Measurements from ENCODE around the gene PRPF39. TPM values are rescaled to one million over a fixed set of nuclear protein-coding genes. Genes with fewer than 3 reads are reported as not detected.

The PRPF39 gene, protein sequence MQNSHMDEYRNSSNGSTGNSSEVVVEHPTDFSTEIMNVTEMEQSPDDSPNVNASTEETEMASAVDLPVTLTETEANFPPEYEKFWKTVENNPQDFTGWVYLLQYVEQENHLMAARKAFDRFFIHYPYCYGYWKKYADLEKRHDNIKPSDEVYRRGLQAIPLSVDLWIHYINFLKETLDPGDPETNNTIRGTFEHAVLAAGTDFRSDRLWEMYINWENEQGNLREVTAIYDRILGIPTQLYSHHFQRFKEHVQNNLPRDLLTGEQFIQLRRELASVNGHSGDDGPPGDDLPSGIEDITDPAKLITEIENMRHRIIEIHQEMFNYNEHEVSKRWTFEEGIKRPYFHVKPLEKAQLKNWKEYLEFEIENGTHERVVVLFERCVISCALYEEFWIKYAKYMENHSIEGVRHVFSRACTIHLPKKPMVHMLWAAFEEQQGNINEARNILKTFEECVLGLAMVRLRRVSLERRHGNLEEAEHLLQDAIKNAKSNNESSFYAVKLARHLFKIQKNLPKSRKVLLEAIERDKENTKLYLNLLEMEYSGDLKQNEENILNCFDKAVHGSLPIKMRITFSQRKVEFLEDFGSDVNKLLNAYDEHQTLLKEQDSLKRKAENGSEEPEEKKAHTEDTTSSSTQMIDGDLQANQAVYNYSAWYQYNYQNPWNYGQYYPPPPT
- 43.2 TPM for total RNA-seq

DNA sequence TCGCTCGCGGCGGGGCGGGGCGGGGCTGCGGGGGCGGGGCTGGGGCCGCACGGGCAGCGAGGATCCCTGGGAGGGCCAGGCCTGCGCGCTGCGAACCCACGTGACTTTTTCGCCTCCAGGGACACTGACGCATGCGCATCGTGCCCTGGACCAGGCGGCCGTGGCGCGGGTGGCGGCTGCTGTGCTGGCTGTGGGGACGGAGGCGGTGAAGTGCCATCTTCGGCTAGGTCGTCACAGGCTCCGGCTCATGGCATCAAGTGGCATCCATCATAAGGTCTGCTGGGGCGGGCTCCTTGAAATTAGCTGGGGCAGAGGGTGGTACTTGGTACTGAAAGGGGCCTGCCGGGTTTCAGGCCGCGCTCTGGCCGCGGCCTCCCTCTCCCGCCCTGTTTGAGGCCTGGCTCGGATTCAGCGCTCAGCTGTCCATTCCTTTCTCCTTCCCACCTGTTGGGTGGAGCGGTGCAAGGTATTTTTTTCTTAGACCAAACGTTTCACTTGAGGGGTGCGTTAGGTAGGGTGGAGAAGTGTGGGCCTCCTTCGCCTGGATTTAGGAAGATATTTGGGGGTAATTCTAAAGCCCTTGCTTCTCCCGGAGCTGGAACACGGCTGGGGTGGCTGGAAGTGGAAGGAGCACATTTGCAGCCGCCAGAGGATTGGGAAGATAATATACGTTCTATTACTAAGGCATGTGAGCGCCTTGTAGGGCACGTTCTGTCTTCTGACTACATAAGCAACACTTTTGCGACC is at the start of gene PRPF39:
TSS of gene PRPF39 (plus strand) at position 141 of the 747 bp plus-strand sequence. CDS start 11,124 bp downstream, outside the sequence.
- DNase-seq (ENCODE audit: low spot score in 2 of 2), result peak; percentile 72 to 96
- intact Hi-C loops (cut with DNase I), result loop anchor here (1.0 to 5.0 kb wide), 3 partner anchors 50 to 187 kb away; partner anchors contain the start of genes FKBP3 and TOGARAM1
- Histone ChIP-seq H3K27me3 (no peaks in the 10 kb centered on the region), H3K4me1 (peaks cover 0 to 14% of the 10 kb centered on the region in 2 donors), H3K36me3 (no peaks in the 10 kb centered on the region), H3K4me3 (peak within 1 kb of the TSS; percentile 83 to 94), H3K27ac (peak within 1 kb of the TSS; percentile 71 to 80), H3K9me3 (no peaks in the 10 kb centered on the region)
- TF ChIP-seq, protein P1, sequence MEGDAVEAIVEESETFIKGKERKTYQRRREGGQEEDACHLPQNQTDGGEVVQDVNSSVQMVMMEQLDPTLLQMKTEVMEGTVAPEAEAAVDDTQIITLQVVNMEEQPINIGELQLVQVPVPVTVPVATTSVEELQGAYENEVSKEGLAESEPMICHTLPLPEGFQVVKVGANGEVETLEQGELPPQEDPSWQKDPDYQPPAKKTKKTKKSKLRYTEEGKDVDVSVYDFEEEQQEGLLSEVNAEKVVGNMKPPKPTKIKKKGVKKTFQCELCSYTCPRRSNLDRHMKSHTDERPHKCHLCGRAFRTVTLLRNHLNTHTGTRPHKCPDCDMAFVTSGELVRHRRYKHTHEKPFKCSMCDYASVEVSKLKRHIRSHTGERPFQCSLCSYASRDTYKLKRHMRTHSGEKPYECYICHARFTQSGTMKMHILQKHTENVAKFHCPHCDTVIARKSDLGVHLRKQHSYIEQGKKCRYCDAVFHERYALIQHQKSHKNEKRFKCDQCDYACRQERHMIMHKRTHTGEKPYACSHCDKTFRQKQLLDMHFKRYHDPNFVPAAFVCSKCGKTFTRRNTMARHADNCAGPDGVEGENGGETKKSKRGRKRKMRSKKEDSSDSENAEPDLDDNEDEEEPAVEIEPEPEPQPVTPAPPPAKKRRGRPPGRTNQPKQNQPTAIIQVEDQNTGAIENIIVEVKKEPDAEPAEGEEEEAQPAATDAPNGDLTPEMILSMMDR (IDR thresholded peaks at IDR 0.05), result no peak

DNA sequence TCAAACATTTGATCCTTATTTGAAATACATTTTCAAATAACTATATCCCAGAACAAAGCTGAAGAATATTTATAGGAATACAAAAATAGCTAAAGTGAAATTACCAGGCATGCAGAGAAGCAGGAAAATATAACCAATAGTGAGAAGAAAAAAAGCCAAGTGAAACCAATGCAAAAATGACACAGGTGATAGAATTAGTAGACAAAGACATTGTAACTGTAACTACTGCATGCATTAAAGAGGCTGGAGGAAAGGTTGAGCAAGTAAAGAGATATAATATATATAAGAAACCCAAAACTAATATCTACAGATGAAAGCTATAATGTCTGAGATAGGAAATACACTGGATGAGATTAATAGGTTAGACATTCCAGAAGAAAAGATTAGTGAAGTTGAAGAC is 49.2 kb upstream of the PRPF39 start:
- Histone ChIP-seq H3K27me3 (no peaks in the 10 kb centered on the region), H3K27ac (no peak overlapping the region), H3K4me3 (no peak overlapping the region), H3K36me3 (peaks cover 8 to 55% of the 10 kb centered on the region in 2 donors), H3K4me1 (no peaks in the 10 kb centered on the region), H3K9me3 (no peaks in the 10 kb centered on the region)
- intact Hi-C loops (cut with DNase I), result no loop called here
- DNase-seq (ENCODE audit: low spot score in 2 of 2), result no peak
- TF ChIP-seq, protein P1 (IDR thresholded peaks at IDR 0.05), result no peak

DNA sequence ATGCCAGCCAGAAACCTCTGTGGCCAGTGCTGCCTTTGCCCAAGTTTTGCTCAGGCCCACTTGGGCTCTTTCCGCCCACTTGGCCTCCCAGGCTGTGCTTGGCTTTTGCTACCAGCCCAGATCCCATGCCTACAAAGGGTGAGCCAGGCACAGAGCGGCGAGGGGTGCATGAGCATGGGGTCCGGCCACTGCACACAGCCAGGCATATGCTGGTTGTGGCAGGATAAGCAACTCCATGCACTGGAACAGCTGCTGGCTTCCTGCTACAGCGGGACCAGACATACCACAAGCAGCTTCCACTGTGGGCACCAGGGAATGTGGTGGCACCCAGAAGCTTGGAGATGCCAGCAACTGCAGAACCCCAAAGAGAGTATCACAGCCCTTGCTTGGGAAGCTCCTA is 45.7 kb upstream of the PRPF39 start:
- no peaks in the 10 kb centered on the region for H3K9me3 ChIP-seq
- TF ChIP-seq, protein P1 (IDR thresholded peaks at IDR 0.05), result no peak
- intact Hi-C loops (cut with DNase I), result no loop called here
- H3K27me3 ChIP-seq, result no peaks in the 10 kb centered on the region
- H3K4me1 ChIP-seq, result no peaks in the 10 kb centered on the region
- DNase-seq (ENCODE audit: low spot score in 2 of 2), result no peak
- H3K36me3 ChIP-seq, result peaks cover 8 to 26% of the 10 kb centered on the region in 2 donors
- H3K4me3 ChIP-seq, result no peak overlapping the region
- no peak overlapping the region for H3K27ac ChIP-seq

DNA sequence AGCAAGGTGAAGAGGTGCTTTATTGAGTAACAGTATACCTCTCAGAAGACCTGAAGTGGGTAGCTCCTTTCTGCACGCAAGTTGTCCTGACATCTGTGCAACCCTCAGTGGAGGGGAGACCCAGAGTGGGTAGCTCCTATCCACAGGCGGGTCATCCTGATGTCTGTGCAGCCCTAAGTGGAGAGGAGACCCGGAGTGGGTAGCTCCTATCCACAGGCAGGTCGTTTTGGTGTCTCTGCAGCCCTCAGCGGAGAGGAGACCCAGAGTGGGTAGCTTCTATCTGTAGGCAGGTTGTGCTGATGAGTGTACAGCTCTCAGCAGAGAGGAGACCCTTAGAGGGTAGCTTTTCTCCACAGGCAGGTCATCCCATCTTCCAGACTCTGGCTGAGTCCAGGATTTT is 45.1 kb upstream of the PRPF39 start:
- no peak overlapping the region for H3K27ac ChIP-seq
- peaks cover 8 to 26% of the 10 kb centered on the region in 2 donors for H3K36me3 ChIP-seq
- no peaks in the 10 kb centered on the region for H3K9me3 ChIP-seq
- no peaks in the 10 kb centered on the region for H3K4me1 ChIP-seq
- DNase-seq (ENCODE audit: low spot score in 2 of 2), result no peak
- intact Hi-C loops (cut with DNase I), result no loop called here
- TF ChIP-seq, protein P1 (IDR thresholded peaks at IDR 0.05), result no peak
- no peak overlapping the region for H3K4me3 ChIP-seq
- H3K27me3 ChIP-seq, result no peaks in the 10 kb centered on the region

DNA sequence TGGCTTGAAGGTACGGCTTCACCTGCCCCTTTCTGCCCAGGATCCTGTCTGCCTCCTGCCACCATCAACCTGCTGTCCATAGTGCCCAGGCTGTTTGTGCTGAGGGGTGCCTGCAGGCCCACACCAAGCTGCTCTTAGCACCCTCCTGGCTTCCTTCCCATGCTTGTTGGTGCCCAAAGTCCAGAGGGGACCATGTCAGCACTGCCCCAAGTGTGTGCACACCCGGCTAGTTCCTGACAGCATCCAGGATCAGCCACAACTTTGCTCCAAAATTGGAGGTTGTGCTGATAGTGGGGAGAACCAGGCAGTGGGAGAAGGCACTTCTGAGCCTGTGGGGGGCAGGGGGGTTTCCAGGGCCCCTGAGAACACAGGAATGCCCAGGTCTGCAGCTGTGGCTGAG is 44.5 kb upstream of the PRPF39 start:
- Histone ChIP-seq H3K4me1 (no peaks in the 10 kb centered on the region), H3K4me3 (no peak overlapping the region), H3K27me3 (no peaks in the 10 kb centered on the region), H3K27ac (no peak overlapping the region), H3K9me3 (no peaks in the 10 kb centered on the region), H3K36me3 (peaks cover 11 to 30% of the 10 kb centered on the region in 2 donors)
- no peak for DNase-seq (ENCODE audit: low spot score in 2 of 2)
- TF ChIP-seq, protein P1 (IDR thresholded peaks at IDR 0.05), result no peak
- intact Hi-C loops (cut with DNase I), result no loop called here

Data from ascending aorta (tissue), 2 donors.